Measurements from ENCODE around the gene SLC26A1.

Gene SLC26A1

GRCh38 chr4:993111-994029 is at the start of gene SLC26A1:
SLC26A1 (minus strand) TSS chr4:993404; CDS start chr4:991703, 1,701 bp downstream.
- no peak for DNase-seq

GRCh38 chr4:1042352-1043055 is 49.3 kb upstream of the SLC26A1 start:
- DNase-seq, result no peak

GRCh38 chr4:1041936-1042330 is 48.7 kb upstream of the SLC26A1 start:
- no peak for DNase-seq

- DNase-seq, result no peak
Observed at GRCh38 chr4:1041147-1041935, 48.1 kb upstream of the SLC26A1 start.

- no peak for DNase-seq
Observed at GRCh38 chr4:1040344-1041146, 47.3 kb upstream of the SLC26A1 start.

GRCh38 chr4:1039493-1040343 is 46.5 kb upstream of the SLC26A1 start:
- no peak for DNase-seq

- DNase-seq, result no peak
Observed at GRCh38 chr4:1038948-1039492, 45.8 kb upstream of the SLC26A1 start.

- DNase-seq, result no peak
Observed at GRCh38 chr4:1036976-1037810, 44.0 kb upstream of the SLC26A1 start.

- DNase-seq, result no peak
Observed at GRCh38 chr4:1036095-1036494, 42.9 kb upstream of the SLC26A1 start.

GRCh38 chr4:1035510-1035909 is 42.3 kb upstream of the SLC26A1 start:
- DNase-seq, result no peak

- no peak for DNase-seq
Observed at GRCh38 chr4:1033840-1034551, 40.8 kb upstream of the SLC26A1 start.

- no peak for DNase-seq
Observed at GRCh38 chr4:1032861-1033260, 39.7 kb upstream of the SLC26A1 start.

GRCh38 chr4:1031956-1032795 is 39.0 kb upstream of the SLC26A1 start:
- no peak for DNase-seq

GRCh38 chr4:1031346-1031745 is 38.1 kb upstream of the SLC26A1 start:
- DNase-seq, result no peak

- no peak for DNase-seq
Observed at GRCh38 chr4:1030559-1030958, 37.4 kb upstream of the SLC26A1 start.

- no peak for DNase-seq
Observed at GRCh38 chr4:1030031-1030430, 36.8 kb upstream of the SLC26A1 start.

GRCh38 chr4:1029529-1029928 is 36.3 kb upstream of the SLC26A1 start:
- DNase-seq, result no peak

- no peak for DNase-seq
Observed at GRCh38 chr4:1028574-1029220, 35.5 kb upstream of the SLC26A1 start.

Measured in stimulated activated naive CD4-positive, alpha-beta T cell (primary cell).